ENCODE results near the gene CPA3. TPM values are rescaled to one million over a fixed set of nuclear protein-coding genes. Genes with fewer than 3 reads are reported as not detected.

CPA3 gene
- total RNA-seq, 2 donors from 2014 or later, result 12.3 to 12.6 TPM

- Histone ChIP-seq H3K36me3 (no peaks in the 10 kb centered on the region), H3K27ac (no peak overlapping the region), H3K4me1 (no peaks in the 10 kb centered on the region), H3K27me3 (no peaks in the 10 kb centered on the region), H3K9me3 (no peaks in the 10 kb centered on the region), H3K4me3 (no peak overlapping the region), H3K9ac (ENCODE audit: low read depth in 2 of 2, low read length in 2 of 2) (no peak overlapping the region)
- intact Hi-C loops (cut with DNase I), result no loop called here
- no peak for TF ChIP-seq CTCF (IDR thresholded peaks at IDR 0.05)
- no peak for DNase-seq
These were observed 31.9 kb upstream of the CPA3 start for GRCh38 chr3:148833223-148833622.

- Histone ChIP-seq H3K27me3 (no peaks in the 10 kb centered on the region), H3K27ac (no peak overlapping the region), H3K4me3 (no peak overlapping the region), H3K36me3 (no peaks in the 10 kb centered on the region), H3K9ac (ENCODE audit: low read depth in 2 of 2, low read length in 2 of 2) (no peak overlapping the region), H3K9me3 (no peaks in the 10 kb centered on the region), H3K4me1 (no peaks in the 10 kb centered on the region)
- no peak for DNase-seq
- TF ChIP-seq CTCF (IDR thresholded peaks at IDR 0.05), result no peak
- intact Hi-C loops (cut with DNase I), result no loop called here
These were observed 25.3 kb upstream of the CPA3 start for GRCh38 chr3:148839805-148840204.

- H3K36me3 ChIP-seq, result no peaks in the 10 kb centered on the region
These were observed 24.6 kb upstream of the CPA3 start for GRCh38 chr3:148840451-148840850.

GRCh38 chr3:148845756-148846395 is 19.2 kb upstream of the CPA3 start:
- Histone ChIP-seq H3K9me3 (no peaks in the 10 kb centered on the region), H3K36me3 (no peaks in the 10 kb centered on the region), H3K27me3 (no peaks in the 10 kb centered on the region), H3K4me3 (no peak overlapping the region), H3K27ac (no peak overlapping the region), H3K9ac (ENCODE audit: low read depth in 2 of 2, low read length in 2 of 2) (no peak overlapping the region), H3K4me1 (no peaks in the 10 kb centered on the region)
- DNase-seq, result no peak
- intact Hi-C loops (cut with DNase I), result no loop called here
- no peak for TF ChIP-seq CTCF (IDR thresholded peaks at IDR 0.05)

More at GRCh38 chr3:148840451-148840850, 24.6 kb upstream of the CPA3 start:
- H3K9me3 ChIP-seq, result no peaks in the 10 kb centered on the region
- intact Hi-C loops (cut with DNase I), result no loop called here
- no peak overlapping the region for H3K9ac ChIP-seq (ENCODE audit: low read depth in 2 of 2, low read length in 2 of 2)
- H3K27ac ChIP-seq, result no peak overlapping the region
- no peak overlapping the region for H3K4me3 ChIP-seq
- DNase-seq, result no peak
- H3K27me3 ChIP-seq, result no peaks in the 10 kb centered on the region
- no peak for TF ChIP-seq CTCF (IDR thresholded peaks at IDR 0.05)
- H3K4me1 ChIP-seq, result no peaks in the 10 kb centered on the region

- H3K27me3 ChIP-seq, result no peaks in the 10 kb centered on the region
- TF ChIP-seq CTCF (IDR thresholded peaks at IDR 0.05), result no peak
- H3K9me3 ChIP-seq, result no peaks in the 10 kb centered on the region
- H3K4me3 ChIP-seq, result no peak overlapping the region
- intact Hi-C loops (cut with DNase I), result no loop called here
- no peak for DNase-seq
- H3K27ac ChIP-seq, result no peak overlapping the region
- no peak overlapping the region for H3K9ac ChIP-seq (ENCODE audit: low read depth in 2 of 2, low read length in 2 of 2)
- no peaks in the 10 kb centered on the region for H3K36me3 ChIP-seq
- H3K4me1 ChIP-seq, result no peaks in the 10 kb centered on the region
These were observed 17.7 kb upstream of the CPA3 start for GRCh38 chr3:148847351-148847750.

All from colonic mucosa (tissue), 4 donors.